Liver (tissue), 2 donors: Measurements from ENCODE around the gene TRIM29.

ENCODE experiments used
- CTCF ChIP-seq: fragments of 150-350 bp; IDR thresholded peaks from 2 replicates; pipeline ENCODE4 v1.5.1; 2017; ENCODE audit warnings: improper control_type of control experiment, low read depth, low read length; ENCODE audit not compliant: missing input control
- YY1 ChIP-seq: IDR thresholded peaks from 2 replicates; pipeline ENCODE4 v1.6.1; 2016; ENCODE audit warnings: antibody characterized with exemption, mild to moderate bottlenecking
- donor health status: healthy.

- TF ChIP-seq CTCF (no peak), YY1 (no peak)
These were observed 48.0 kb upstream of the TRIM29 start for GRCh38 chr11:120185706-120186455.
